ENCODE data around the gene ADM2.
A peak's percentile ranks its signal among the peaks of the same experiment; 100 is the strongest.

Gene ADM2

GRCh38 chr22:50525858-50526107 is 44.4 kb downstream of the ADM2 start:
- DNase-seq (ENCODE audit: low spot score): no peak
- no peak for TF ChIP-seq CTCF (IDR thresholded peaks at IDR 0.05; ENCODE audit: borderline replicate concordance, control extremely low read depth, extremely low read depth, insufficient read depth, missing control alignments)
- in situ Hi-C loops (cut with MboI; ENCODE audit: low sequenced_read_pairs, unreplicated experiment): no loop called here

GRCh38 chr22:50526108-50526833 is 44.9 kb downstream of the ADM2 start:
- in situ Hi-C loops (cut with MboI; ENCODE audit: low sequenced_read_pairs, unreplicated experiment): no loop called here
- TF ChIP-seq CTCF (IDR thresholded peaks at IDR 0.05; ENCODE audit: borderline replicate concordance, control extremely low read depth, extremely low read depth, insufficient read depth, missing control alignments): peak; percentile 90
- peak; percentile 88 for DNase-seq (ENCODE audit: low spot score)

- in situ Hi-C loops (cut with MboI; ENCODE audit: low sequenced_read_pairs, unreplicated experiment): no loop called here
- TF ChIP-seq CTCF (IDR thresholded peaks at IDR 0.05; ENCODE audit: borderline replicate concordance, control extremely low read depth, extremely low read depth, insufficient read depth, missing control alignments): no peak
- DNase-seq (ENCODE audit: low spot score): peak; percentile 81
Measured at GRCh38 chr22:50526834-50527801, 45.8 kb downstream of the ADM2 start.

GRCh38 chr22:50527921-50528681 is 46.8 kb downstream of the ADM2 start:
- in situ Hi-C loops (cut with MboI; ENCODE audit: low sequenced_read_pairs, unreplicated experiment): no loop called here
- no peak for DNase-seq (ENCODE audit: low spot score)
- TF ChIP-seq CTCF (IDR thresholded peaks at IDR 0.05; ENCODE audit: borderline replicate concordance, control extremely low read depth, extremely low read depth, insufficient read depth, missing control alignments): no peak

GRCh38 chr22:50528682-50529415 is 47.5 kb downstream of the ADM2 start:
- in situ Hi-C loops (cut with MboI; ENCODE audit: low sequenced_read_pairs, unreplicated experiment): no loop called here
- TF ChIP-seq CTCF (IDR thresholded peaks at IDR 0.05; ENCODE audit: borderline replicate concordance, control extremely low read depth, extremely low read depth, insufficient read depth, missing control alignments): no peak
- DNase-seq (ENCODE audit: low spot score): no peak

GRCh38 chr22:50529416-50529896 is 48.1 kb downstream of the ADM2 start:
- TF ChIP-seq CTCF (IDR thresholded peaks at IDR 0.05; ENCODE audit: borderline replicate concordance, control extremely low read depth, extremely low read depth, insufficient read depth, missing control alignments): no peak
- no peak for DNase-seq (ENCODE audit: low spot score)
- in situ Hi-C loops (cut with MboI; ENCODE audit: low sequenced_read_pairs, unreplicated experiment): no loop called here
